GM13976 (cell line): ENCODE measurements around the gene FBXO34.
A peak's percentile ranks its signal among the peaks of the same experiment; 100 is the strongest.

Experiments
- DNase-seq: peaks from one replicate; pipeline ENCODE4 v3.0.0; 2012; ENCODE audit warnings: low spot score
- CTCF ChIP-seq: IDR thresholded peaks from 2 replicates; pipeline ENCODE4 v1.5.1; 2012; ENCODE audit warnings: borderline replicate concordance, mild to moderate bottlenecking; ENCODE audit not compliant: insufficient read depth; ENCODE audit errors: extremely low read depth, missing control alignments, control extremely low read depth
- in situ Hi-C: fragments of 300-500 bp; cut with MboI; formaldehyde crosslinking; loops from one replicate; pipeline ENCODE4 v1.12.0; 2022; ENCODE audit warnings: low sequenced_read_pairs, mixed read lengths, inconsistent platforms; ENCODE audit not compliant: unreplicated experiment

FBXO34 gene

GRCh38 chr14:55294603-55295002, 23.4 kb downstream of the FBXO34 start:
- DNase-seq = no peak
- no peak for TF ChIP-seq CTCF
- in situ Hi-C loops = no loop called here

GRCh38 chr14:55297611-55298499, 26.6 kb downstream of the FBXO34 start:
- in situ Hi-C loops = no loop called here
- peak; percentile 42 for DNase-seq
- no peak for TF ChIP-seq CTCF

- DNase-seq = no peak
- in situ Hi-C loops = no loop called here
- TF ChIP-seq CTCF = no peak
These were observed 27.2 kb downstream of the FBXO34 start for GRCh38 chr14:55298500-55298822.

- TF ChIP-seq CTCF = no peak
- no peak for DNase-seq
- in situ Hi-C loops = no loop called here
These were observed 30.4 kb downstream of the FBXO34 start for GRCh38 chr14:55301437-55302121.

- no peak for DNase-seq
- in situ Hi-C loops = no loop called here
- no peak for TF ChIP-seq CTCF
These were observed 31.3 kb downstream of the FBXO34 start for GRCh38 chr14:55302367-55303124.

GRCh38 chr14:55303125-55303499, 31.9 kb downstream of the FBXO34 start:
- DNase-seq = no peak
- in situ Hi-C loops = no loop called here
- TF ChIP-seq CTCF = no peak
